ENCODE results near the gene YWHAQ.

Gene YWHAQ

GRCh38 chr2:9666306-9666705 lies 35.5 kb upstream of the YWHAQ start:
- H3K4me1 ChIP-seq (ENCODE audit: control insufficient read depth in 1 of 2, insufficient read depth in 2 of 2, low read length in 2 of 2): no peaks in the 10 kb centered on the region
- H3K27me3 ChIP-seq (ENCODE audit: control insufficient read depth in 1 of 2, insufficient read depth in 2 of 2, low read length in 2 of 2): no peaks in the 10 kb centered on the region
- H3K9me3 ChIP-seq (ENCODE audit: control insufficient read depth in 1 of 2, low read length in 2 of 2): no peaks in the 10 kb centered on the region
- no peaks in the 10 kb centered on the region for H3K36me3 ChIP-seq (ENCODE audit: control insufficient read depth in 1 of 2, insufficient read depth in 2 of 2, low read length in 2 of 2)
- no peak overlapping the region for H3K27ac ChIP-seq (ENCODE audit: low read depth, low read length)
- no peak overlapping the region for H3K4me3 ChIP-seq (ENCODE audit: low read depth in 1 of 2, low read length in 2 of 2)
- no peak overlapping the region for H3K9ac ChIP-seq (ENCODE audit: low read depth in 1 of 2, low read length in 2 of 2)

DNA sequence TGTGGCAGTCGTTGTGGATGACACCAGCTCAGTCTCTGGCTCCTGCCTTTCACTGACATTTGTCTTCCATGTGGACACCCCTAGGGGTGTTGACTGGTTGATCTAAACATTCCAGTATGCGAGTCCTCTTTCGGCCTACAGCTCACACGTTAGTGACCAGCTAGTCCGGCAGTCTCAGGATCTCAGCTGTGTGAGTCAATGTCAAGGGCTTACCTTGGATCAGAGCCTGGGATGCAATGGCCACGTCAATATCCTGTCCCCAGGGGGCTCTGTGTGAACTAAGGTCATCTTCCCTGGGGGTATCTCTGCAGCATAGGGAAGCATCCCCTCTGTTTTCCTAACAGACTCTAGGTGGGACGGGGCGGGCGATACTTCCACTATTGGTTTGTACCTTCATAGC lies 35.1 kb upstream of the YWHAQ start:
- no peak overlapping the region for H3K4me3 ChIP-seq (ENCODE audit: low read depth in 1 of 2, low read length in 2 of 2)
- no peaks in the 10 kb centered on the region for H3K4me1 ChIP-seq (ENCODE audit: control insufficient read depth in 1 of 2, insufficient read depth in 2 of 2, low read length in 2 of 2)

DNA sequence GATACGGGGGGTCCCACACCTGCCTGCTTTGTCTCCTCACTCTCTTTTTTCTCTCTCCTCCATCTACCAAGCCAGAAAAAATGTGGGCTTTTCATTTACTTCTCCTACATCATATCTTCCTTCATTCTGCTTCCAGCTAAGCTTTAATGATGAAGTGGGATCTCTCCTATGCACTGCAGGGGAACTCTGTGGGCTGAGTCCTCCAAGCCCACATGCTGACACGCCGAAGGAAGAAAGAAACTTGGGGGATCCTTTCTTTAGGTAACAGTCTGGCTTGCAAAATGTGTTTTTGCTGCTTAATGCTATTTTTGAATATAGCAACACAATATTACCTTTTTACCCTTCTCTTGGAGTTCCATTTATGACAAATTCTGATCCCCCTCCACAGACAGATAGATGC lies 33.6 kb upstream of the YWHAQ start:
- Histone ChIP-seq H3K9me3 (ENCODE audit: control insufficient read depth in 1 of 2, low read length in 2 of 2) (no peaks in the 10 kb centered on the region), H3K27me3 (ENCODE audit: control insufficient read depth in 1 of 2, insufficient read depth in 2 of 2, low read length in 2 of 2) (no peaks in the 10 kb centered on the region), H3K27ac (ENCODE audit: low read depth, low read length) (no peak overlapping the region), H3K4me1 (ENCODE audit: control insufficient read depth in 1 of 2, insufficient read depth in 2 of 2, low read length in 2 of 2) (no peaks in the 10 kb centered on the region), H3K36me3 (ENCODE audit: control insufficient read depth in 1 of 2, insufficient read depth in 2 of 2, low read length in 2 of 2) (no peaks in the 10 kb centered on the region), H3K4me3 (ENCODE audit: low read depth in 1 of 2, low read length in 2 of 2) (no peak overlapping the region), H3K9ac (ENCODE audit: low read depth in 1 of 2, low read length in 2 of 2) (no peak overlapping the region)

More for the DNA sequence above, 35.1 kb upstream of the YWHAQ start:
- H3K9ac ChIP-seq (ENCODE audit: low read depth in 1 of 2, low read length in 2 of 2): no peak overlapping the region
- H3K27me3 ChIP-seq (ENCODE audit: control insufficient read depth in 1 of 2, insufficient read depth in 2 of 2, low read length in 2 of 2): no peaks in the 10 kb centered on the region
- no peaks in the 10 kb centered on the region for H3K36me3 ChIP-seq (ENCODE audit: control insufficient read depth in 1 of 2, insufficient read depth in 2 of 2, low read length in 2 of 2)
- no peak overlapping the region for H3K27ac ChIP-seq (ENCODE audit: low read depth, low read length)
- H3K9me3 ChIP-seq (ENCODE audit: control insufficient read depth in 1 of 2, low read length in 2 of 2): no peaks in the 10 kb centered on the region

DNA sequence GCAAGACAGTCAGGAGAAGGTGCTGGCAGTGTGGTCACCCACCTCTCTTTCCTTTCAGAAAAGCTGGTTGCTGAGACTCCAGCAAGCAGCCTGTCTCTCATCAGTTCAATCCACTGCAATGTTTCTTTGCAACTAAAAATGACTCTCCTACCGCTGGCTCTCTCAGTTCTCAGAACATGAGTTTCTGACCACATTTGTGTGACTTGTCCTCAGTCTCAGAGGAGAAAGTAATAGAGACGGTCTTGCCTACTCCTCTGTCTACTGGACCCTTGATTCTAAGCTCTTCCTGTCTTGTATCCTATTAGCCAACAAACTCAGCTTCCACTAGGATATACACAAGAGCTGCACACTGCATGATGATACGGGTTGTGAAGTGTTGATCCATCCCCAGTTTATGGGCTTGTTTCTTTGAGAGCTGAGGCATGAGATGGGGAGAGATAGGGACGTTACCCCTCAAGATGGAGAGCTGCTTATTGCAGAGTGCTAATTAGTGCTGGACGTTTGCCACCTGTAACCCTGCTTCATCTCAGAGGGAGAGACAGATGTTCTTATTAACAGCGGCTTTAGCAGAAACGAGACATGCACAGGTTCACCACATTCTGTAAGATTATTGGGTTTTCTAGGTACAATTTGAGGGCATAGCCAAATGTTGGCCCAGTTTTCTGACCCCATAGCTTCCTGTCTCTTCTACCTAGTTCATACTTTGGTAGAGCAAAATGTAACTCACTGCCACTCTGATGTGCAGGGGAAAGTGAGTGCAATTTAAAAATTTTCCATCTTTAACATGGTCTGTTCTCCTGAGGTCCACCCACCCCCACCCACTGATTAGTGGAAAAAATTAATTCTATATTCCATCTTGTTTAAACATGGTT lies 32.4 kb upstream of the YWHAQ start:
- Histone ChIP-seq H3K27ac (ENCODE audit: low read depth, low read length) (no peak overlapping the region), H3K9me3 (ENCODE audit: control insufficient read depth in 1 of 2, low read length in 2 of 2) (no peaks in the 10 kb centered on the region), H3K27me3 (ENCODE audit: control insufficient read depth in 1 of 2, insufficient read depth in 2 of 2, low read length in 2 of 2) (no peaks in the 10 kb centered on the region), H3K4me1 (ENCODE audit: control insufficient read depth in 1 of 2, insufficient read depth in 2 of 2, low read length in 2 of 2) (no peaks in the 10 kb centered on the region), H3K4me3 (ENCODE audit: low read depth in 1 of 2, low read length in 2 of 2) (no peak overlapping the region), H3K36me3 (ENCODE audit: control insufficient read depth in 1 of 2, insufficient read depth in 2 of 2, low read length in 2 of 2) (no peaks in the 10 kb centered on the region), H3K9ac (ENCODE audit: low read depth in 1 of 2, low read length in 2 of 2) (no peak overlapping the region)

GRCh38 chr2:9661261-9661660 lies 30.5 kb upstream of the YWHAQ start:
- no peak overlapping the region for H3K4me3 ChIP-seq (ENCODE audit: low read depth in 1 of 2, low read length in 2 of 2)
- no peak overlapping the region for H3K9ac ChIP-seq (ENCODE audit: low read depth in 1 of 2, low read length in 2 of 2)
- no peaks in the 10 kb centered on the region for H3K9me3 ChIP-seq (ENCODE audit: control insufficient read depth in 1 of 2, low read length in 2 of 2)
- no peak overlapping the region for H3K27ac ChIP-seq (ENCODE audit: low read depth, low read length)
- no peaks in the 10 kb centered on the region for H3K36me3 ChIP-seq (ENCODE audit: control insufficient read depth in 1 of 2, insufficient read depth in 2 of 2, low read length in 2 of 2)
- H3K27me3 ChIP-seq (ENCODE audit: control insufficient read depth in 1 of 2, insufficient read depth in 2 of 2, low read length in 2 of 2): no peaks in the 10 kb centered on the region
- H3K4me1 ChIP-seq (ENCODE audit: control insufficient read depth in 1 of 2, insufficient read depth in 2 of 2, low read length in 2 of 2): no peaks in the 10 kb centered on the region

DNA sequence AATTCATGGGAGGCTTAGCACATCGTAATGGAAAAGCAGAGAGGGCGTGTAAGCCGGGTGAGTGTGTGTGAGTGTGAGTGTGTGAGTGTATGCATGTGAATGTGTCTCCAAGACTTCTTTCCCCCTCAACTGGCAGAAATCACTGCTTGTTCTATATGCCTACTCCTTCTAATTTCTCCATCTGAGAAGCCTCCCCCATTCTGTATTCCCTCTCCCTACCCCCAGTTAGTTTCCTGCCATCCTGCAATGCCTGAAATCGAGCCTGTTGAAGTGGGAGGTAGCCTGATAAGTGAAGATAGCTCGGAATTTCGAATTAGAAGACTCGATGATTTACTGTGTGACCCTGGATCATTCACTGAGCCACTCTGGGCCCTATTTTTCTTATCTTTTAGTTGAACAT lies 30.0 kb upstream of the YWHAQ start:
- no peak overlapping the region for H3K4me3 ChIP-seq (ENCODE audit: low read depth in 1 of 2, low read length in 2 of 2)
- no peak overlapping the region for H3K27ac ChIP-seq (ENCODE audit: low read depth, low read length)
- no peaks in the 10 kb centered on the region for H3K36me3 ChIP-seq (ENCODE audit: control insufficient read depth in 1 of 2, insufficient read depth in 2 of 2, low read length in 2 of 2)
- H3K9ac ChIP-seq (ENCODE audit: low read depth in 1 of 2, low read length in 2 of 2): no peak overlapping the region
- H3K4me1 ChIP-seq (ENCODE audit: control insufficient read depth in 1 of 2, insufficient read depth in 2 of 2, low read length in 2 of 2): no peaks in the 10 kb centered on the region
- no peaks in the 10 kb centered on the region for H3K27me3 ChIP-seq (ENCODE audit: control insufficient read depth in 1 of 2, insufficient read depth in 2 of 2, low read length in 2 of 2)
- no peaks in the 10 kb centered on the region for H3K9me3 ChIP-seq (ENCODE audit: control insufficient read depth in 1 of 2, low read length in 2 of 2)

DNA sequence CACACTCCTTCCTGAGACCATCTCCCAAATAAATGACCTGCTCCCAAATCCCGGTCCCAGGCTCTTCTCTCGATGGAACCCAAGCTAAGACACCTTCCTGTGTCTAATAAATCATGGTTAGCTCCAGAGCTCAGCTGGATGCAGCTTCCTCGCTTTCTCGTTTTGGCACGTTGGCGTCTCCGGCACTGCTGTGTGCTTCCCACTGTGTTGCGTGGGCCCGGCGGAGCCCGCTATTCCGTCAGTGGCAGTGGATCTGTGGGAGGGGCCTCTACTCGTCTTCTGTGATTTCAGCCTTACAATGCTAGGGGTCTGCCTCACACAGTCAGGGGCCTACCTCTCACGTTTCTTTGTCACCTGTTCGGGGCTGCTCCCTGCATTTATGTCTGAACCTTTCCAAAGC lies 29.4 kb upstream of the YWHAQ start:
- H3K4me3 ChIP-seq (ENCODE audit: low read depth in 1 of 2, low read length in 2 of 2): no peak overlapping the region
- no peak overlapping the region for H3K9ac ChIP-seq (ENCODE audit: low read depth in 1 of 2, low read length in 2 of 2)
- no peak overlapping the region for H3K27ac ChIP-seq (ENCODE audit: low read depth, low read length)

GRCh38 chr2:9658972-9659371 lies 28.2 kb upstream of the YWHAQ start:
- Histone ChIP-seq H3K9ac (ENCODE audit: low read depth in 1 of 2, low read length in 2 of 2) (no peak overlapping the region), H3K36me3 (ENCODE audit: control insufficient read depth in 1 of 2, insufficient read depth in 2 of 2, low read length in 2 of 2) (no peaks in the 10 kb centered on the region), H3K4me1 (ENCODE audit: control insufficient read depth in 1 of 2, insufficient read depth in 2 of 2, low read length in 2 of 2) (no peaks in the 10 kb centered on the region), H3K27me3 (ENCODE audit: control insufficient read depth in 1 of 2, insufficient read depth in 2 of 2, low read length in 2 of 2) (peaks cover 0 to 6% of the 10 kb centered on the region in 2 donors), H3K4me3 (ENCODE audit: low read depth in 1 of 2, low read length in 2 of 2) (no peak overlapping the region), H3K27ac (ENCODE audit: low read depth, low read length) (no peak overlapping the region), H3K9me3 (ENCODE audit: control insufficient read depth in 1 of 2, low read length in 2 of 2) (no peaks in the 10 kb centered on the region)

More for the DNA sequence above, 29.4 kb upstream of the YWHAQ start:
- H3K9me3 ChIP-seq (ENCODE audit: control insufficient read depth in 1 of 2, low read length in 2 of 2): no peaks in the 10 kb centered on the region
- H3K36me3 ChIP-seq (ENCODE audit: control insufficient read depth in 1 of 2, insufficient read depth in 2 of 2, low read length in 2 of 2): no peaks in the 10 kb centered on the region
- no peaks in the 10 kb centered on the region for H3K27me3 ChIP-seq (ENCODE audit: control insufficient read depth in 1 of 2, insufficient read depth in 2 of 2, low read length in 2 of 2)
- no peaks in the 10 kb centered on the region for H3K4me1 ChIP-seq (ENCODE audit: control insufficient read depth in 1 of 2, insufficient read depth in 2 of 2, low read length in 2 of 2)

GRCh38 chr2:9657731-9658130 lies 26.9 kb upstream of the YWHAQ start:
- Histone ChIP-seq H3K27me3 (ENCODE audit: control insufficient read depth in 1 of 2, insufficient read depth in 2 of 2, low read length in 2 of 2) (peaks cover 0 to 11% of the 10 kb centered on the region in 2 donors), H3K27ac (ENCODE audit: low read depth, low read length) (no peak overlapping the region), H3K4me3 (ENCODE audit: low read depth in 1 of 2, low read length in 2 of 2) (no peak overlapping the region), H3K9ac (ENCODE audit: low read depth in 1 of 2, low read length in 2 of 2) (no peak overlapping the region), H3K4me1 (ENCODE audit: control insufficient read depth in 1 of 2, insufficient read depth in 2 of 2, low read length in 2 of 2) (no peaks in the 10 kb centered on the region), H3K36me3 (ENCODE audit: control insufficient read depth in 1 of 2, insufficient read depth in 2 of 2, low read length in 2 of 2) (no peaks in the 10 kb centered on the region), H3K9me3 (ENCODE audit: control insufficient read depth in 1 of 2, low read length in 2 of 2) (no peaks in the 10 kb centered on the region)

GRCh38 chr2:9657083-9657482 lies 26.3 kb upstream of the YWHAQ start:
- no peak overlapping the region for H3K4me3 ChIP-seq (ENCODE audit: low read depth in 1 of 2, low read length in 2 of 2)
- H3K9me3 ChIP-seq (ENCODE audit: control insufficient read depth in 1 of 2, low read length in 2 of 2): no peaks in the 10 kb centered on the region
- H3K36me3 ChIP-seq (ENCODE audit: control insufficient read depth in 1 of 2, insufficient read depth in 2 of 2, low read length in 2 of 2): no peaks in the 10 kb centered on the region
- H3K27me3 ChIP-seq (ENCODE audit: control insufficient read depth in 1 of 2, insufficient read depth in 2 of 2, low read length in 2 of 2): peaks cover 1 to 11% of the 10 kb centered on the region in 2 donors
- no peak overlapping the region for H3K27ac ChIP-seq (ENCODE audit: low read depth, low read length)
- H3K4me1 ChIP-seq (ENCODE audit: control insufficient read depth in 1 of 2, insufficient read depth in 2 of 2, low read length in 2 of 2): no peaks in the 10 kb centered on the region
- no peak overlapping the region for H3K9ac ChIP-seq (ENCODE audit: low read depth in 1 of 2, low read length in 2 of 2)
